HepG2 (cell line): ENCODE results near the gene KDM6B. TPM values are rescaled to one million over a fixed set of nuclear protein-coding genes. Genes with fewer than 3 reads are reported as not detected.

Experiments used
- CSRNP1 ChIP-seq: sonication (generic); formaldehyde crosslinking; IDR thresholded peaks from 2 replicates; pipeline ENCODE4 v1.8.1; 2023; ENCODE audit warnings: mild to moderate bottlenecking, missing genetic modification reagents
- JUN ChIP-seq: sonication (generic); formaldehyde crosslinking; IDR thresholded peaks from 2 replicates; pipeline ENCODE4 v1.4.0; 2020; ENCODE audit warnings: mild to moderate bottlenecking, missing genetic modification reagents
- RBM22 ChIP-seq: fragments of 200-400 bp; formaldehyde crosslinking; optimal IDR thresholded peaks from 2 replicates; pipeline ENCODE3; 2017; ENCODE audit warnings: mild to moderate bottlenecking, low read length, moderate library complexity
- ZBTB3 ChIP-seq: sonication (generic); formaldehyde crosslinking; IDR thresholded peaks from 2 replicates; pipeline ENCODE4 v1.4.0; 2020; ENCODE audit warnings: low read depth, mild to moderate bottlenecking, moderate library complexity, missing genetic modification reagents, borderline replicate concordance
- ZNF281 ChIP-seq: sonication (generic); formaldehyde crosslinking; IDR thresholded peaks from 2 replicates; pipeline ENCODE4 v1.4.0; 2020; ENCODE audit warnings: missing genetic modification reagents, borderline replicate concordance
- ZNF562 ChIP-seq: sonication (generic); formaldehyde crosslinking; IDR thresholded peaks from 2 replicates; pipeline ENCODE4 v1.8.0; 2022; ENCODE audit warnings: missing genetic modification reagents, borderline replicate concordance
- polyA plus RNA-seq, 8 experiments: library from polyadenylated mRNA; depleted of rRNA in 3 of 8; stranded (reverse) in 7 of 8; unstranded in 1 of 8; fragments of >200 nt; fragmentation: Illumina TruSeq in 4 of 8; extraction: Trizol in 4 of 8; gene quantifications; 2 replicates each; pipeline versions ENCODE4 v1.2.1 to v1.2.3, GENCODE V29; 2011 to 2016; ENCODE audit warnings: low read depth in 4 of 8, missing spikeins in 1 of 8, mixed read lengths in 1 of 8; ENCODE audit not compliant: insufficient read depth in 1 of 8
- total RNA-seq, 5 experiments: library from RNA; depleted of rRNA; stranded (reverse); fragments of >200 nt; fragmentation: Illumina TruSeq; extraction: Trizol; gene quantifications; 2 replicates each; pipeline ENCODE4 v1.2.3, GENCODE V29; 2016; ENCODE audit warnings: low read depth in 1 of 5

Gene KDM6B
- total and polyA plus RNA-seq, 2 of the 13 experiments (the other 11 are each of a cell fraction or from before 2014, with no cell fraction given), result 1.3 to 2.1 TPM

GRCh38 chr17:7846063-7846735, 12.2 kb downstream of the KDM6B start (continued):
- no peak for TF ChIP-seq ZBTB3 (CRISPR knock-in tag)
- no peak for TF ChIP-seq ZNF281 (CRISPR knock-in tag)
- no peak for TF ChIP-seq RBM22
- TF ChIP-seq CSRNP1 (CRISPR knock-in tag), result no peak
- TF ChIP-seq JUN, result no peak
- TF ChIP-seq ZNF562 (CRISPR knock-in tag), result no peak
